H1 (cell line): ENCODE results near the gene YBX2. TPM values are rescaled to one million over a fixed set of nuclear protein-coding genes. Genes with fewer than 3 reads are reported as not detected.

ENCODE experiments used
- CREB1 ChIP-seq: IDR thresholded peaks from 2 replicates; pipeline ENCODE4 v1.6.1; 2012; ENCODE audit warnings: inconsistent platforms
- FOSL1 ChIP-seq: IDR thresholded peaks from 2 replicates; pipeline ENCODE4 v1.6.1; 2011; ENCODE audit warnings: mild to moderate bottlenecking, low read depth, low read length, moderate library complexity; ENCODE audit not compliant: insufficient read depth
- PHF8 ChIP-seq: fragments of 200-600 bp; sonication (generic); conservative IDR thresholded peaks from 2 replicates; pipeline ENCODE4 v1.7.1; 2012; ENCODE audit warnings: low read depth, mild to moderate bottlenecking, inconsistent platforms, low read length, moderate library complexity
- POLR2A ChIP-seq, 2 experiments: IDR thresholded peaks; 1 replicate in 1 of 2; 2 replicates in 1 of 2; pipeline ENCODE4 v1.6.1; 2011; ENCODE audit warnings: low read depth in 2 of 2, low read length in 2 of 2, mild to moderate bottlenecking in 2 of 2; ENCODE audit errors: control extremely low read depth in 1 of 2
- POLR2AphosphoS5 ChIP-seq: IDR thresholded peaks from 2 replicates; pipeline ENCODE4 v1.6.1; 2011; ENCODE audit warnings: low read depth, low read length
- SIN3A ChIP-seq, 2 experiments: IDR thresholded peaks in 1 of 2; conservative IDR thresholded peaks in 1 of 2; 2 replicates each; pipeline ENCODE4 v1.6.1; 2011 to 2012; ENCODE audit warnings: low read length in 2 of 2, improper control_type of control experiment in 1 of 2, low read depth in 1 of 2, mild to moderate bottlenecking in 1 of 2
- SP2 ChIP-seq: IDR thresholded peaks from 2 replicates; pipeline ENCODE4 v1.6.1; 2012; ENCODE audit warnings: mild to moderate bottlenecking, low read length, inconsistent platforms
- polyA plus RNA-seq, 7 experiments: library from polyadenylated mRNA; depleted of rRNA in 3 of 7; stranded (reverse) in 5 of 7; unstranded in 2 of 7; fragments of >200 nt in 5 of 7; fragments of 200-250 nt in 2 of 7; gene quantifications; 1 replicate in 5 of 7; 2 replicates in 1 of 7; 4 replicates in 1 of 7; pipeline versions ENCODE4 v1.2.1 to v1.2.3, GENCODE V29; 2011 to 2013; ENCODE audit warnings: missing spikeins in 2 of 7, mixed read lengths in 2 of 7
- total RNA-seq: library from RNA; stranded (reverse); fragmentation: NEBNext Ultra II Directional; extraction: Animal tissue kit (Norgen Biotek cat#: 25700); gene quantifications from 2 replicates; pipeline ENCODE4 v1.2.1, GENCODE V29; 2021
- TF ChIP-seq, protein P1 (sequence below): IDR thresholded peaks from 2 replicates; pipeline ENCODE4 v1.6.1; 2012; ENCODE audit warnings: inconsistent platforms

YBX2 gene
- total and polyA plus RNA-seq, 2 of the 8 experiments (the other 6 are each of a cell fraction or from before 2014, with no cell fraction given), result 19.2 to 30.5 TPM

DNA sequence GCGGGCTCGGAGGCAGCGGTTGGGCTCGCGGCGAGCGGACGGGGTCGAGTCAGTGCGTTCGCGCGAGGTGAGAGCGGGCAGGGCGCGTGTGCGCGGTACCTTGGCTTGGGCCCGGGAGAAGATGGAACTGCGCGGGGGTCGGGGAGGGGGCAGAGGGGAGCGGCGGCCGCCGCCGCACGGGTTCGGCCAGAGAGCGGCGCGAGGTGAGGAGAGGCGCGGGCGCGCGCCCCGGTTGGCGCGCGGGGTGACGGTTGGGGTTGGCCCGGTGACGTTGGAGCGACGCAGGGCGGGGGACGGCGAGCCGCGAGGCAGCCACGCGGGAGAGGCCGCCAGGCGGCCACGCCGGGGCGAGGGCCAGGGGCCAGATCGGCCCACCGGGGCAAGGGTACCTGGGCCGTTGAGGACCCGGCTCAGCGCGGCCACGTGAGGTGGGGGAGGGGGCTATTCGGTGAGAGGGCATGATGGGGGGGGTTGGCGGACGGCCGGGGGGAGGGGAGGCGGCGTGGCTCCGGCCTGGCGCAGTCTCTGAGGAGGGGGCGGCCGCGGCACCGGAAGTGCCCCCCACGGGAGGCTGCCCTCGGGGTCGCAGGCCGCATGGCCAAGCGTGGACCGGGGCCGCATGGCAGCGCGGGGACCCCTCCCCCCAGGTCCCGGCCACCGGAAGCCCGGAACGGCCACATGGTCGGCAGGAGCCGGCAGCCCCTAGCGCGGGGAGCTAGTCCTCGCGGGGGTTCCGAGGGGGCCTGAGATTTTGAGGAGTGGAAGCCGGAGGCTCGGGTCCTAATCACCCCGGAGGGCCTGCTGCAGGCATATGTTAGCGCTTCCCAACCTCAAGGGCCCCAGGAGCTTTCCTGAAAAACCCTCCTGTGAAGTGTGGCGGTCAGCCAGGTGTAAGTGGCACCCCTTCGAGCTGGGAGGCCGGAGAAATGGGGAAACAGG is 13.5 kb upstream of the YBX2 start (continued):
- peak; percentile 49 for TF ChIP-seq PHF8
- no peak for TF ChIP-seq SP2
- TF ChIP-seq CREB1, result peak; percentile 76
- 0 out of 4 replicates have a peak, but pooled peaks have one; percentile 4 to 15 for TF ChIP-seq SIN3A (conservative IDR thresholded peaks at IDR 0.05 in 1 of 2, IDR thresholded peaks at IDR 0.05 in 1 of 2; ENCODE audit: low read depth in 1 of 2, low read length in 2 of 2)
- peak; percentile 10 to 82 for TF ChIP-seq POLR2A (IDR thresholded peaks at IDR 0.05; ENCODE audit: control extremely low read depth in 1 of 2, low read depth in 2 of 2, low read length in 2 of 2)
- peak; percentile 14; the same call in 1 of the 2 replicates for TF ChIP-seq POLR2AphosphoS5
- no peak for TF ChIP-seq FOSL1
- TF ChIP-seq, protein P1, sequence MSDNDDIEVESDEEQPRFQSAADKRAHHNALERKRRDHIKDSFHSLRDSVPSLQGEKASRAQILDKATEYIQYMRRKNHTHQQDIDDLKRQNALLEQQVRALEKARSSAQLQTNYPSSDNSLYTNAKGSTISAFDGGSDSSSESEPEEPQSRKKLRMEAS, result peak; percentile 98
